ENCODE results near the gene GNPDA1.
A peak's percentile ranks its signal among the peaks of the same experiment; 100 is the strongest.

Gene GNPDA1

DNA sequence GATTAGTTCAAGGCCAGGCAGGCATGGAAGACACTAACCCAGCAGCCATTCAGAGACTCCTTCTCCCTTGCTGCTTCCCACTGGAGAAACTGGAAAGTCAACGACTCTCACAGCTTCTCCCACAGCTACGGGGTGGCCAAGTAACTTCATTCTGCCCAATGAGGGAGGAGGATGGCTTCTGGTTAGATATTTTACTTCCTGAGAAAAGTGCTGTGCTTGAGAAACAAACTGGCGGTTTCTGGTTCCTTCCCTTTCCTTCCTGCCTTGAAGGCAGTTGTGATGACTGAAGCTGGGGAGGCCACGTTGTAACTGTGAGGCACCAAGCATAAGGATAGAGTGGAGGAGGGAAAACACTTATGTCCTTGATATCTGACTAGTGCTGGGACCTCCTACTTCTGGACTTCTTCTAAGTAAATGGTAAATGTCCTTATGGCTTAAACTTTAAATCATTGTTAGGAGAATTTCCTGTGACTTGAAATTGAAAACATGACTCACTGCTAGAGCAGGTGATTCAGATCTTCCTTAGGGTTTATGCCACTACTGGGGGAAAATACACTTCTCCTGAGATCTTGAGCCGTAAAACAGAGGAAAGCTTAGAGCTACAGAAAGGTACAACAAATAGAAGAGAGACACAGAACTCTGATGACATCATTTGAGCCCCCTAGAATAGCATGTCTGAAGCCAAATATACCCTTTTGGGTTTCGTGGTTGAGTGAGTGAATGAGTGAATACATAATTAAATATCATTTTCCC is 3.1 kb upstream of the GNPDA1 start:
- Mint-ChIP-seq H3K27ac (peak overlapping the region in 1 of 3 experiments; percentile 30), H3K4me1 (peaks cover 26% of the 10 kb centered on the region), H3K36me3 (ENCODE audit: low read depth) (peaks cover 4% of the 10 kb centered on the region), H3K4me3 (no peak overlapping the region), H3K9me3 (peaks cover 4% of the 10 kb centered on the region), H3K27me3 (ENCODE audit: low read depth) (no peaks in the 10 kb centered on the region)
- TF ChIP-seq, protein P1, sequence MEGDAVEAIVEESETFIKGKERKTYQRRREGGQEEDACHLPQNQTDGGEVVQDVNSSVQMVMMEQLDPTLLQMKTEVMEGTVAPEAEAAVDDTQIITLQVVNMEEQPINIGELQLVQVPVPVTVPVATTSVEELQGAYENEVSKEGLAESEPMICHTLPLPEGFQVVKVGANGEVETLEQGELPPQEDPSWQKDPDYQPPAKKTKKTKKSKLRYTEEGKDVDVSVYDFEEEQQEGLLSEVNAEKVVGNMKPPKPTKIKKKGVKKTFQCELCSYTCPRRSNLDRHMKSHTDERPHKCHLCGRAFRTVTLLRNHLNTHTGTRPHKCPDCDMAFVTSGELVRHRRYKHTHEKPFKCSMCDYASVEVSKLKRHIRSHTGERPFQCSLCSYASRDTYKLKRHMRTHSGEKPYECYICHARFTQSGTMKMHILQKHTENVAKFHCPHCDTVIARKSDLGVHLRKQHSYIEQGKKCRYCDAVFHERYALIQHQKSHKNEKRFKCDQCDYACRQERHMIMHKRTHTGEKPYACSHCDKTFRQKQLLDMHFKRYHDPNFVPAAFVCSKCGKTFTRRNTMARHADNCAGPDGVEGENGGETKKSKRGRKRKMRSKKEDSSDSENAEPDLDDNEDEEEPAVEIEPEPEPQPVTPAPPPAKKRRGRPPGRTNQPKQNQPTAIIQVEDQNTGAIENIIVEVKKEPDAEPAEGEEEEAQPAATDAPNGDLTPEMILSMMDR (IDR thresholded peaks at IDR 0.05; ENCODE audit: unreplicated experiment in 3 of 3): no peak

DNA sequence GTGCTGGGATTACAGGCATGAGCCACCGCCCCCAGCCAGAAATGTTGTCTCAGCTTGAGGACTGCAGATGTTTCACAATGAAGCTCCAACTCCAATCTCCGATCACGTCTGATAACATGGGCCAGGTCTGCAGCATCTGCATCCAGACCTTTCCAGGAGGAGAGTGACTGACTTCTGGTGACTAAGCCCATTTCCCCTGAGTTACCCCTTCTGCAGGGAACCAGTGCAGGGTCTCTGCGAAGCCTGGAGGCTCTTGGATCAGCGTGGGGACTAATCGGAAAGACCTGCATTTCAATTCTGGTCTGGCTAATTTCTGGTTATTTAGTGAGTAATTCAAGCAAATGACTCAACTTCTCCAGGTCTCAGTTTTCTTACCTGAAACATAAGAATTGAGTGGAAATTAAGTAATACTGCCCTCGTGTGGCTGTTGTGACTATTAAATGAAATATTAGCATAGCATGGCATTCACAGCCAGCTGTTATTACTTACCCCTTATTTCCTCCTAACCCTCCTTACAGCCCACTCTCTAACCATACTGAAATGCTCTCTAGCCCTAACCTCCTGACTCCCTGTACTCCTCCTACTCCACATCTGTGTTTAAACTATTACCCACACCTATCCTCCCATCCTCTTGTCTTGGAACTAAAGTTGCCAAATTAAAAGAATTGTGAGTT is 2.2 kb upstream of the GNPDA1 start:
- Mint-ChIP-seq H3K27me3 (ENCODE audit: low read depth) (no peaks in the 10 kb centered on the region), H3K36me3 (ENCODE audit: low read depth) (no peaks in the 10 kb centered on the region), H3K4me1 (peaks cover 26% of the 10 kb centered on the region), H3K27ac (peak overlapping the region; percentile 5 to 44 (median 29)), H3K9me3 (no peaks in the 10 kb centered on the region), H3K4me3 (peak overlapping the region; percentile 4 to 72 (median 57))
- TF ChIP-seq, protein P1 (IDR thresholded peaks at IDR 0.05; ENCODE audit: unreplicated experiment in 3 of 3): peak; percentile 36 to 65 (median 51)

DNA sequence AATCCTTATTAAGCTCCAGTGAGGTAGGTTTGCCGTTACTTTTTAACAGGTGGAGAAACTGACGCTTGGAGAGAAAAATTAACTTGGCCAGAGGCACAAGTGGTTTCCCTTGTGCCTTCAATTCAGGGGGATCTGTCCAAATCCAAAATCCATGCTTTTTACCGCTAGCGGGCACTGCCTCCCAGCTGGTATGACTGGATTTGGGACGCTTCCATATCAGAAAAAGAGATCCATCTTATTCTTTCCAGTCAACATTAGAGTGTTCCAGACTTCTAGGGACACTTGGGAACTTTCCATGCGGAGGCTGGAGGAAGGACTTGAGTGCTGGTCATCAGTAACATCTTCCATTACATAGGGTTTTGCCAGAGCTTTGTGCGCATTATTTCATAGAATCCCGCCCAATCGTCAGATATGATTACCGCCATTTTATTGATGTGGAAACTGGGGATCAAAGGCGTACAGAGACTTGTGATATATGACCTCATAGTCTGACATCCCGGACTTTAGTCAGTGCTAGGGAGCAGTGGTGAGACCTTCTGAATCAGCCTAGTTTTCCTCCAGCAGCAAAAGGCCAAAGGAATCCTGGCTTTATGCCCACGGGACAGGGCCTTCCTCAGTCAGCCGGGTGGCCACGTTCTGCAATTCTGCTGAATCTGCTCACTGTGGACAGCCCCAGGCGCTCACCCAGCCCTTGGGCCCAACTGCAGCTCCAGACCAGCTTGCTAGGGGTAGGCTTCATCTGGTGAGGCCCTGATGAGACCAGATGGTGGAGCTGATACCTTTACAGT is 1.1 kb upstream of the GNPDA1 start:
- H3K4me1 Mint-ChIP-seq: peaks cover 26% of the 10 kb centered on the region
- H3K4me3 Mint-ChIP-seq: peak overlapping the region; percentile 82 to 94 (median 94)
- no peaks in the 10 kb centered on the region for H3K9me3 Mint-ChIP-seq
- peak overlapping the region; percentile 83 to 93 (median 87) for H3K27ac Mint-ChIP-seq
- H3K36me3 Mint-ChIP-seq (ENCODE audit: low read depth): peaks cover 8% of the 10 kb centered on the region
- TF ChIP-seq, protein P1 (IDR thresholded peaks at IDR 0.05; ENCODE audit: unreplicated experiment in 3 of 3): no peak
- H3K27me3 Mint-ChIP-seq (ENCODE audit: low read depth): no peaks in the 10 kb centered on the region

DNA sequence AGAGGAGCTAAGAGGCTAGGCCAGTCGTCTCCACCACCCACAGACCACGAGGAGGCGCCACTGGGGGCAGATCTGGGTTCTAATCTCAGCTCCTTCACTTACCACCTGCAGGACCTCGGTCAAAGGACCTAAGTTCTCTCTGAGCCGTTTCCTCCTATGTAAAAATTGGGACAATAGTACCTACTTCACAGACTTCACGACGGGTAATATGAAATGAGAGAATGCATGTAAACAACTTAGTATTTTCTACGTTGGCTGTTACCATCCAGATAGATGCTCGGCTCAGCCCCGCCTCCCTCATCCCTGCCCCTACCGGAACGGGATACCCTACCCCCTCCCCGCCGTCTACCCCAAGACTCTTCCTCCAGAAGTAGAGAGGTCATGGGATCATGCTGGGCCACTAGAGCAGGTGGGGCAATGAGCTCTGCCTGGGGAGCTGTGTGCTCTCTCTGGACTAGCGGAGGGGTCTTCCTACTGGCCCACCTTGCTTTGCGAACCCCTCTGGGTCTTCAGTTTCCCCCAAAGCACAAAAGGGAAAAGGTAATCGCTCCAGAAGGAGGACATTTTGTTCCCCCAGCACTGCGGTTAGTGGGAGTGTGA is 541 bp downstream of the GNPDA1 start:
- Mint-ChIP-seq H3K27me3 (ENCODE audit: low read depth) (no peaks in the 10 kb centered on the region), H3K36me3 (ENCODE audit: low read depth) (peaks cover 21% of the 10 kb centered on the region), H3K4me1 (peaks cover 26% of the 10 kb centered on the region), H3K9me3 (no peaks in the 10 kb centered on the region), H3K27ac (peak overlapping the region; percentile 74 to 84 (median 83)), H3K4me3 (peak overlapping the region; percentile 82 to 89 (median 88))
- TF ChIP-seq, protein P1 (IDR thresholded peaks at IDR 0.05; ENCODE audit: unreplicated experiment in 3 of 3): peak in 2 of 3 experiments; percentile 18 to 20

DNA sequence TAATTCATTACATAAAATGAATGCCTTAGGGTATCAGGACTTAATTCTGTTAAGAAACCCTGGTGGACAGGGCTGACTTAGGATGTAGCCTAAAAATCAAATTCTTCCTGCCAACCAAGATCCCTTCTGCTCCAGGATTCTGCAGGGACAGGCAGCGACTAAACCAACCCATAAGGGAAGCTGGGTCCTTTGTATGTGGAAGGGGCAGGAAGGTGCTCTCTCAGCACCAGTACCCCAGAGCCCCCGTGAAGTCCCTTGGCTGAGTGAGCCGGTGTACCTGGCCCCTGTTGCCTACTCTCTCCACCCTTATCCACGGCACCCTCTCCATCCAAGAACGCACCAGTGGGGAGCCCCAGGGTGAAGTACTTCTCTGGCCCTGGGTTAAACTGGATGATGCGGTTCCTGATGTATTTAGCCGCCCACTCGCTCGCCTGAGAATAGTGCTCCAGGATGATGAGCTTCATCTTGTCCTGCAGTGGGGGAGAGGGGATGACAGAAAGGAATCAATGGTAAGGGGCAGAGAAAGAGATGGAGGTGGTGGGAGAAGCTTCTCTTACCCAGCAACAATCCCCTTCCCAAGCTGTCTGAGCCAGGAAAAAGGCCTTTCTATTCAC is 1.1 kb downstream of the GNPDA1 start:
- peak overlapping the region; percentile 82 to 89 (median 88) for H3K4me3 Mint-ChIP-seq
- H3K9me3 Mint-ChIP-seq: no peaks in the 10 kb centered on the region
- H3K36me3 Mint-ChIP-seq (ENCODE audit: low read depth): peaks cover 25% of the 10 kb centered on the region
- H3K27ac Mint-ChIP-seq: peak overlapping the region; percentile 74 to 84 (median 83)
- H3K27me3 Mint-ChIP-seq (ENCODE audit: low read depth): no peaks in the 10 kb centered on the region
- TF ChIP-seq, protein P1 (IDR thresholded peaks at IDR 0.05; ENCODE audit: unreplicated experiment in 3 of 3): no peak
- peaks cover 26% of the 10 kb centered on the region for H3K4me1 Mint-ChIP-seq

All from nephron (organoid).